Right atrium auricular region (tissue), 2 donors: ENCODE data around the gene IL9. TPM values are rescaled to one million over a fixed set of nuclear protein-coding genes. Genes with fewer than 3 reads are reported as not detected.

ENCODE experiments used
- DNase-seq: peaks from one replicate; pipeline ENCODE4 v3.0.0-alpha.2; 2019; ENCODE audit warnings: low spot score
- H3K27ac ChIP-seq, 2 donors: fragments of 200-600 bp; sonication (generic); 1 replicate in 1 of 2; 2 replicates in 1 of 2; pipeline ENCODE4 v1.5.1; 2016 to 2019
- H3K27me3 ChIP-seq, 2 donors: fragments of 200-600 bp; sonication (generic); one replicate each; pipeline versions ENCODE4 v1.5.1 to v1.6.0; 2017 to 2019
- H3K36me3 ChIP-seq: fragments of 200-600 bp; sonication (generic); one replicate; pipeline ENCODE4 v1.5.1; 2016
- H3K4me1 ChIP-seq, 2 donors: fragments of 200-600 bp; sonication (generic); one replicate each; pipeline versions ENCODE4 v1.5.1 to v1.6.0; 2017 to 2019
- H3K4me3 ChIP-seq, 2 donors: fragments of 200-600 bp; sonication (generic); 1 replicate in 1 of 2; 2 replicates in 1 of 2; pipeline ENCODE4 v1.5.1; 2017 to 2019; ENCODE audit warnings: mild to moderate bottlenecking in 1 of 2, moderate library complexity in 1 of 2
- H3K9me3 ChIP-seq, 2 donors: fragments of 200-600 bp; sonication (generic); one replicate each; pipeline ENCODE4 v1.5.1; 2019
- CTCF ChIP-seq, 2 donors: fragments of 200-600 bp; sonication (generic); IDR thresholded peaks; one replicate each; pipeline ENCODE4 v1.5.1; 2019; ENCODE audit warnings: antibody characterized with exemption in 2 of 2
- total RNA-seq, 2 donors: library from RNA; depleted of rRNA; stranded (reverse); fragments of >200 nt; gene quantifications; one replicate each; pipeline ENCODE4 v1.1.0, GENCODE V29; 2016

The IL9 gene
- total RNA-seq, 2 donors from 2014 or later = not detected

- Histone ChIP-seq H3K4me3 (no peak overlapping the region), H3K4me1 (no peaks in the 10 kb centered on the region), H3K27ac (no peak overlapping the region), H3K9me3 (no peaks in the 10 kb centered on the region), H3K27me3 (no peaks in the 10 kb centered on the region), H3K36me3 (no peaks in the 10 kb centered on the region)
- no peak for DNase-seq
- TF ChIP-seq CTCF (IDR thresholded peaks at IDR 0.05) = no peak
Observed at GRCh38 chr5:135920199-135920598, 24.6 kb upstream of the IL9 start.

GRCh38 chr5:135916638-135917263, 21.1 kb upstream of the IL9 start:
- Histone ChIP-seq H3K4me3 (no peak overlapping the region), H3K36me3 (no peaks in the 10 kb centered on the region), H3K27me3 (no peaks in the 10 kb centered on the region), H3K9me3 (no peaks in the 10 kb centered on the region), H3K27ac (no peak overlapping the region), H3K4me1 (no peaks in the 10 kb centered on the region)
- TF ChIP-seq CTCF (IDR thresholded peaks at IDR 0.05) = no peak
- DNase-seq = no peak

- TF ChIP-seq CTCF (IDR thresholded peaks at IDR 0.05) = no peak
- Histone ChIP-seq H3K36me3 (no peaks in the 10 kb centered on the region), H3K27ac (no peak overlapping the region), H3K27me3 (no peaks in the 10 kb centered on the region), H3K4me1 (no peaks in the 10 kb centered on the region), H3K4me3 (no peak overlapping the region), H3K9me3 (no peaks in the 10 kb centered on the region)
- DNase-seq = no peak
Observed at GRCh38 chr5:135915466-135916001, 19.9 kb upstream of the IL9 start.

GRCh38 chr5:135913713-135914626, 18.3 kb upstream of the IL9 start:
- Histone ChIP-seq H3K36me3 (no peaks in the 10 kb centered on the region), H3K4me3 (no peak overlapping the region), H3K4me1 (no peaks in the 10 kb centered on the region), H3K9me3 (no peaks in the 10 kb centered on the region), H3K27me3 (no peaks in the 10 kb centered on the region), H3K27ac (no peak overlapping the region)
- no peak for DNase-seq
- TF ChIP-seq CTCF (IDR thresholded peaks at IDR 0.05) = no peak

GRCh38 chr5:135905144-135905543, 9.5 kb upstream of the IL9 start:
- Histone ChIP-seq H3K4me1 (no peaks in the 10 kb centered on the region), H3K4me3 (no peak overlapping the region), H3K27me3 (no peaks in the 10 kb centered on the region), H3K9me3 (no peaks in the 10 kb centered on the region), H3K27ac (no peak overlapping the region), H3K36me3 (no peaks in the 10 kb centered on the region)
- no peak for TF ChIP-seq CTCF (IDR thresholded peaks at IDR 0.05)
- DNase-seq = no peak
